ENCODE results near the gene VKORC1L1.
"Not testable (repeated sequence)": the region's sequence is repeated elsewhere in the genome, so short reads cannot be mapped to it uniquely, and the experiment has no call there.

- not testable (repeated sequence) for TF ChIP-seq SUZ12 (IDR thresholded peaks at IDR 0.05; ENCODE audit: extremely low read depth, insufficient read depth, insufficient read length); ZNF274 (IDR thresholded peaks at IDR 0.05; ENCODE audit: low read depth, low read length)
Observed at GRCh38 chr7:65857321-65857894, 15.5 kb upstream of the VKORC1L1 start.
